PC-3 (cell line): ENCODE data around the gene DCLRE1C. TPM values are rescaled to one million over a fixed set of nuclear protein-coding genes. Genes with fewer than 3 reads are reported as not detected.

Source experiments
- ATAC-seq: fragments of 200-7000 bp; cut with Tn5 transposase; 2 replicates; pipeline ENCODE4 v1.9.1; 2020; ENCODE audit warnings: mild to moderate bottlenecking, moderate library complexity
- BruUV-seq: library from RNA; stranded (reverse); fragments of 400-500 nt; replicated peaks from 2 replicates; lab custom pipeline; 2021; lab: Mats Ljungman, UMichigan
- CTCF ChIA-PET: fragments of 300-600 bp; sonication (Branson Sonifier 250); formaldehyde crosslinking; loops from one replicate; lab custom pipeline; 2022; ENCODE audit warnings: antibody characterized with exemption; lab: Charles Lee
- POLR2A ChIA-PET: fragments of 300-600 bp; sonication (Branson Sonifier 250); formaldehyde crosslinking; loops from one replicate; lab custom pipeline; 2022; ENCODE audit warnings: antibody characterized with exemption; ENCODE audit not compliant: unreplicated experiment; lab: Charles Lee
- DNase-seq: peaks from one replicate; pipeline ENCODE4 v3.0.0-alpha.2; 2015
- H2AFZ ChIP-seq: fragments of 300-600 bp; sonication (generic); 2 replicates; pipeline ENCODE4 v1.6.0; 2016; ENCODE audit warnings: antibody characterized with exemption, low read length
- H3F3A ChIP-seq: fragments of 300-600 bp; sonication (generic); one replicate; pipeline ENCODE4 v1.6.0; 2017; ENCODE audit warnings: antibody characterized with exemption, low read length, control low read depth, mild to moderate bottlenecking; ENCODE audit not compliant: unreplicated experiment
- H3K27ac ChIP-seq: fragments of 300-600 bp; sonication (generic); 2 replicates; pipeline ENCODE4 v1.5.1; 2016; ENCODE audit warnings: mild to moderate bottlenecking, low read length
- H3K27me3 ChIP-seq: fragments of 300-600 bp; sonication (generic); 2 replicates; pipeline ENCODE4 v1.6.1; 2016; ENCODE audit warnings: low read length, mixed read lengths
- H3K36me3 ChIP-seq: fragments of 300-600 bp; sonication (generic); 2 replicates; pipeline ENCODE4 v1.6.1; 2016; ENCODE audit warnings: low read depth, mixed run types, low read length, mixed read lengths
- H3K4me1 ChIP-seq: fragments of 300-600 bp; sonication (generic); 2 replicates; pipeline ENCODE4 v1.5.1; 2016; ENCODE audit warnings: low read length; ENCODE audit not compliant: insufficient read depth
- H3K4me2 ChIP-seq: fragments of 300-600 bp; sonication (generic); 2 replicates; pipeline ENCODE4 v1.6.0; 2016; ENCODE audit warnings: low read length
- H3K4me3 ChIP-seq: fragments of 300-600 bp; sonication (generic); 2 replicates; pipeline ENCODE4 v1.5.1; 2016; ENCODE audit warnings: mild to moderate bottlenecking, low read length, mixed read lengths
- H3K79me2 ChIP-seq: fragments of 300-600 bp; sonication (generic); 2 replicates; pipeline ENCODE4 v1.6.1; 2017; ENCODE audit warnings: low read length, mixed read lengths
- H3K9ac ChIP-seq: fragments of 300-600 bp; sonication (generic); 2 replicates; pipeline ENCODE4 v1.6.0; 2016; ENCODE audit warnings: mild to moderate bottlenecking, low read length
- H3K9me2 ChIP-seq: fragments of 300-600 bp; sonication (generic); replicated peaks from 2 replicates; pipeline ENCODE4 v1.6.1; 2016; ENCODE audit warnings: mixed run types, low read length, mixed read lengths
- H3K9me3 ChIP-seq: fragments of 300-600 bp; sonication (generic); 2 replicates; pipeline ENCODE4 v1.6.1; 2016; ENCODE audit warnings: low read length, mixed read lengths
- H4K20me1 ChIP-seq: fragments of 300-600 bp; sonication (generic); 2 replicates; pipeline ENCODE4 v1.6.1; 2016; ENCODE audit warnings: low read length, mixed read lengths
- CTCF ChIP-seq: fragments of 300-600 bp; sonication (generic); conservative IDR thresholded peaks from 2 replicates; pipeline ENCODE4 v1.5.1; 2017; ENCODE audit warnings: antibody characterized with exemption, low read depth, mild to moderate bottlenecking, low read length
- EZH2 ChIP-seq: fragments of 300-600 bp; sonication (generic); IDR thresholded peaks from one replicate; pipeline ENCODE4 v1.6.1; 2017; ENCODE audit warnings: antibody characterized with exemption, mild to moderate bottlenecking, low read length; ENCODE audit not compliant: unreplicated experiment
- EZH2phosphoT487 ChIP-seq: fragments of 300-600 bp; sonication (generic); IDR thresholded peaks from 2 replicates; pipeline ENCODE4 v1.6.1; 2018; ENCODE audit warnings: mild to moderate bottlenecking, antibody characterized with exemption, low read length, borderline replicate concordance
- intact Hi-C: fragments of 100-400 bp; cut with micrococcal nuclease; formaldehyde crosslinking; loops from 2 replicates; pipeline ENCODE4 v1.9.0; 2023
- total RNA-seq: library from RNA; depleted of rRNA; stranded (reverse); fragments of >200 nt; gene quantifications from 2 replicates; pipeline ENCODE4 v1.2.3, GENCODE V29; 2014

The DCLRE1C gene
- total RNA-seq, 1 experiment from 2014 or later = 9.8 TPM

- Histone ChIP-seq H3K36me3 (no peaks in the 10 kb centered on the region), H3K27ac (peak overlapping the region; percentile 97), H3F3A (peaks cover 4% of the 10 kb centered on the region), H3K79me2 (peaks cover 40% of the 10 kb centered on the region), H3K4me3 (peak overlapping the region; percentile 72), H3K9me3 (no peaks in the 10 kb centered on the region), H3K4me1 (peaks cover 13% of the 10 kb centered on the region), H3K9ac (peak overlapping the region; percentile 91), H4K20me1 (no peaks in the 10 kb centered on the region), H3K4me2 (peak overlapping the region; percentile 84), H3K27me3 (no peaks in the 10 kb centered on the region), H2AFZ (no peak overlapping the region), H3K9me2 (no peaks in the 10 kb centered on the region)
- BruUV-seq = TSS peak; percentile 41
- ChIA-PET POLR2A (interaction anchor here (0.5 to 0.8 kb wide), 4 partner anchors 74 to 146 kb away, joined by 3 to 55 read pairs (median 4); partner anchors contain the start of gene SUV39H2), CTCF (interaction anchor here (0.5 kb wide), 1 partner anchor 19 kb away, joined by 5 read pairs; no protein-coding TSS in a partner anchor)
- intact Hi-C loops = loop anchor here (5.0 kb wide), 1 partner anchor 71 kb away; no protein-coding TSS in a partner anchor
- no peak for TF ChIP-seq EZH2phosphoT487
- TF ChIP-seq CTCF = no peak
- TF ChIP-seq EZH2 = no peak
- ATAC-seq = no peak
- no peak for DNase-seq
Observed at GRCh38 chr10:14952851-14953423, 959 bp downstream of the DCLRE1C start.

GRCh38 chr10:14949291-14949690, 4.6 kb downstream of the DCLRE1C start:
- ATAC-seq = no peak
- Histone ChIP-seq H3K9me2 (no peaks in the 10 kb centered on the region), H3K4me3 (no peak overlapping the region), H3K9ac (no peak overlapping the region), H2AFZ (no peak overlapping the region), H3K9me3 (no peaks in the 10 kb centered on the region), H3K4me1 (peaks cover 5% of the 10 kb centered on the region; the same call in 1 of the 2 replicates), H3K27ac (no peak overlapping the region), H3K27me3 (no peaks in the 10 kb centered on the region), H3K79me2 (peaks cover 40% of the 10 kb centered on the region), H3K36me3 (no peaks in the 10 kb centered on the region), H3K4me2 (no peak overlapping the region), H3F3A (no peaks in the 10 kb centered on the region), H4K20me1 (no peaks in the 10 kb centered on the region)
- no peak for DNase-seq
- intact Hi-C loops = no loop called here
- no TSS peak for BruUV-seq
- POLR2A ChIA-PET = no interaction called here
- CTCF ChIA-PET = no interaction called here
- TF ChIP-seq EZH2 = no peak
- TF ChIP-seq EZH2phosphoT487 = no peak
- TF ChIP-seq CTCF = no peak

GRCh38 chr10:14947268-14947667, 6.6 kb downstream of the DCLRE1C start:
- ChIA-PET POLR2A (no interaction called here), CTCF (no interaction called here)
- no TSS peak for BruUV-seq
- ATAC-seq (no peak), DNase-seq (no peak)
- H3K9me2 ChIP-seq = no peaks in the 10 kb centered on the region
- H3F3A ChIP-seq = no peaks in the 10 kb centered on the region
- no peaks in the 10 kb centered on the region for H3K36me3 ChIP-seq
- no peaks in the 10 kb centered on the region for H4K20me1 ChIP-seq
- no peak overlapping the region for H3K4me2 ChIP-seq
- H3K4me1 ChIP-seq = no peaks in the 10 kb centered on the region
- no peak overlapping the region for H3K4me3 ChIP-seq
- H3K9me3 ChIP-seq = no peaks in the 10 kb centered on the region
- no peaks in the 10 kb centered on the region for H3K27me3 ChIP-seq
- intact Hi-C loops = no loop called here
- TF ChIP-seq CTCF (no peak), EZH2 (no peak), EZH2phosphoT487 (no peak)
- H3K9ac ChIP-seq = no peak overlapping the region
- peaks cover 25% of the 10 kb centered on the region for H3K79me2 ChIP-seq
- no peak overlapping the region for H3K27ac ChIP-seq
- H2AFZ ChIP-seq = no peak overlapping the region
